Activated CD8-positive, alpha-beta memory T cell treated with anti-CD3 and anti-CD28 coated beads, Interleukin-2, amount 50 U/mL, for 1 hour (primary cell): Measurements from ENCODE around the gene GRIP1.

ENCODE experiments used
- DNase-seq: peaks from one replicate; pipeline ENCODE4 v3.0.0-alpha.2; 2020; ENCODE audit errors: extremely low read depth

Gene GRIP1

DNA sequence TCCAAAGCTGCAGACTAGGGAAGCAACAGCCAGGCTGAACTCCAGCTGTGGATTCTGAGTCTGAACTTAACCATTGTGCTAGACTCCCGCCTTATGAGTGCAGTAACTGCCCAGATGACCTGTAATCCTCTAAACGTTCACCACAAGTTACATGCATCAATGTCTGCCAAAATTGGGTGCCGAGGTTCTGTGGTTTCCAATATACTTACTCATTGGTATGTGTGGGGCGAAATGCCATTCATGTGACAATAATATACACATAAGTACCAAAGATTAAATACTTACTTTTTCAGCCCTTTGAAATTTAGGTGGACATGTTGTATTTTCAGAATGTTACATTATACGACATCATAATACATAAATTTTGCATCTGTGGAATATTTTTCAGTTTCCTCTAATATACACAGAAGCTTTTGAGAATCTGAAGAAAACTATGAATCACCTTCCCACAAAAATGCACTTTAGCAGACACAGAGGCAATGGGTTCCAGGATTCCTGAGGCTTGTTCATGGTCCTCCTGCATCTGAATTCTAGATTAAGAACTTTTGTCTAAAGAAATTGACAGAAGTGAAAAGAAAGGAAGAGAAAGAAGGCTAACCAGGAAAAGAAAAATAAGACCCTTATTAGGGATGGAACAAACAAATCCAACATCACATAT lies 31.7 kb downstream of the GRIP1 start:
- DNase-seq = no peak

DNA sequence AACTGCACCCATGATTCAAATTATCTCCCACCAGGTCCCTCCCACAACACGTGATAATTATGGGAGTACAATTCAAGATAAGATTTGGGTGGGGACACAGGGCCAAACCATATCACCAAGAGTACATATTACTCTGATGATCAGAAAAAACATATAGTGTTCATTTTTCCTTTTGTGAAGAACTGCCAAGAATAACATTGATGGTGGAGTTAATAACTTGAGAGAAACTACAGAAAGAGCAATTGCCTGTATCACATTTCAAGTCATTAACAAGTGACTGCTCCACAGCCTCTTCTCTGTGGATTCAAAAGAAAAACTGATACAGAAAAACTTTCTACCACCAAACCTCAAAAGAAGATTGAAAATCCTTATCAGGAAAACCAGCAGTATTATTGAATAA lies 34.7 kb downstream of the GRIP1 start:
- no peak for DNase-seq

DNA sequence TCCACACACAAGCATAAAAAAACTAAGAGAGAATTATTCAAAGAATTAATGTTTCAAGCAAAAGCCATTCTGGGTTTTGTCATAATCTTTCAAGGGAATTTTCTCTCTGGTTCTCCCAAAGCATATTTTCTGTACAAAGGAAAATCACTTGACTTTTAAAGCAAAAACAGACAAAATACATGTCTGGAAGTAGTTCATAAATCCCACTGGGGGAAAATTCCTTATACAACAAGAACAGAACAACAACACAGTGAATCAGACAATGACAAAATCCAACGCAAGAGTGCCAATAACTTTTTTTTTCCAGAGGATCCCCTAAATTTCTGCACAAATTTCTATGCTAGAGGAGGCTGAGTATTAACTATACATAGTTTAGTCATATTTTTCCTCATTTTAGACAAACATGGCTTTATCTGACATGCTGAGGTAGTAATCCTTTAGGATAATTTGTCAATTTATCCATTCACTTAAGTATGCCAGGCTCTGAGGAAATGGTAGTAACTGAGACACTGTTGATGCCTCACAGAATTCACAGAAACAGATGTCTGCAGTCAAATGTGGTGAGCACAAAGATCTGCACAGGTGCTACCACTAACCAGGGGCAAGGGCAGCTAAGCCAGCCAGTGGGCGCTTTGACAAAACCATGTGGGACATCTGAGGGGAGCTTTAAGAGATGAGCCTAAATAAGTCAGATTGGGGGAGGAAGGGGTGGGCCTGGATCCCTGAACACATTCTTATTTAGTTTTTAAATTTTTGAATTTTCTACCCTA lies 38.0 kb downstream of the GRIP1 start:
- no peak for DNase-seq

DNA sequence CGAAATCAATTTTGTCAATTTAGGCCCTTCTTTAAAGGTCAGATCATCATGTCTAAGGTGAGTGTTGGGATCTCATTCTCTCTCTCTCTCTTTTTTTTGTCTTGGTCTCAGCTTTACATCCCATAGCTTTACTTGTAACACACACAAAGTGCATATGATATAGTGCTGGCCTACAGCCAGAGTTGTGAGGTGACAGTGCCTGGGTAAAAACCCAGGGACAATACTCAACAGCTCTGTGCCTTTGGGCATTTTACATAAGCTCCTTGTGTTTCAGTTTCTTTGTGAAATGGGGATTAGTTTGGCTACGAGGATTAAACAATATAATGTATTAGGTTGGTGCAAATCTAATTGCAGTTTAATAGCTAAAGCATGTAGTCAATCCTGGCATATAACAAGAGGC lies 40.2 kb downstream of the GRIP1 start:
- DNase-seq = no peak

DNA sequence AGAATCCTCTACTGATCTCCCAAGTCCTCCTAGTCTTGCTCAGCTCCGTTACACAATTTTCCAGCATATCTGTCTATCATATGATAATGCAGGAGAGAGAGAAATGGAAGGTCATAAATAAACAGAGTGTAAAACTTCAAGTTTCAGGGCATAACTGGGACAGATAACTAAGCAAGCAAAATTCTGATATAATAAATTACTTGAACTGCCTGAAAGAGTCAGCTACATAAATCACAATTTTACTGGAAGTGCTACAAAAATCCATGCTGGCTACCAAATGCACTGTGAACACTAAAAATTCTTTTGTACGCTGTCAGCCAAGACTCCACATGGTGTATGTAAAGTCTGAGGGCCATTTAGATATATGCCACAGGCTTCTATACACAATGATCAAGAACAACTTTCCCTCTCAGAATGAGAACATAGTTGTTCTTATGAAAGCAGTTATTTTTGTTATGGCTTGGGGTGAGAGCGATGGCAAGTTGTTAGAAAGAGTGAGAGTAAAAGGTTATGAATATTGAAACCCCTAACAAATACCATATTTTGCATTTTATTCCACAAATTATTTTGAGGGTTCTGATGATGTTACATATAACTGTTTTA lies 41.1 kb downstream of the GRIP1 start:
- DNase-seq = no peak

DNA sequence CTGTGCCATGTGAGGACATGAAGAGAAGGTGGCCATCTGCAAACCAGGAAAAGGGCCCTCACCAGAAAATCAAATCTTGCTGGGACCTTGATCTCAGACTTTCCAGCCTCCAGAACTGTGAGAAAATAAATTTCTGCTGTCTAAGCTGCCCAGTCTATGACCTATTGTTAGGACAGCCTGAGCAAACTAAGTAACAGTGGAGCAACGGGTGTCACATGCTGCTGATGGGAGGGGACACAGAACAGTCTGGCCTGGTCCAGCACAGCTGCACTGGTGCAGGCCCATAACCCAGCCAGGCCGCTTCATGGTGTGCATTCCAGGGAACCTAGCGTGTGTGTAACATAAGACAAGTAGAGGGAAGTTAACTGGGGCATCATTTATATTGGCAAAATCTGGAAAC lies 42.1 kb downstream of the GRIP1 start:
- DNase-seq = no peak

DNA sequence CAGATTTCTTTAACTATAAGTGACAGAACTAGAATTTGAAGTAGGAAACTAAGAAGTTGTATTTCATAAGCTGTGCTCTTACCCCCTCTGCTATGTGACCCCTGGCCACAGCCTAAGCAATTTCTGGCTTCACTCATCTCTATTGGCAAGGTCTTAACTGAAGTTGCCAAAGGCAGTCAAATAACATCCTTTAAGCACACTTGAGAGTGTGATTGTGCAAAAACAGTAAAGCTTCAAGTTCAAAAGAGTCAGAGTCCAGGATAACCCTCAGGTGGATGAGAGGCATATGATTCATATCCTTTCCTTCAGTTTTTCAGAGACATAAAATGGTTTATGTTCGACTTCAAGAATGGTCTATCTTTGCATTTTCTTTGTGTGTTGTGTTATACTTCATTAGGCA lies 45.2 kb downstream of the GRIP1 start:
- DNase-seq = no peak

DNA sequence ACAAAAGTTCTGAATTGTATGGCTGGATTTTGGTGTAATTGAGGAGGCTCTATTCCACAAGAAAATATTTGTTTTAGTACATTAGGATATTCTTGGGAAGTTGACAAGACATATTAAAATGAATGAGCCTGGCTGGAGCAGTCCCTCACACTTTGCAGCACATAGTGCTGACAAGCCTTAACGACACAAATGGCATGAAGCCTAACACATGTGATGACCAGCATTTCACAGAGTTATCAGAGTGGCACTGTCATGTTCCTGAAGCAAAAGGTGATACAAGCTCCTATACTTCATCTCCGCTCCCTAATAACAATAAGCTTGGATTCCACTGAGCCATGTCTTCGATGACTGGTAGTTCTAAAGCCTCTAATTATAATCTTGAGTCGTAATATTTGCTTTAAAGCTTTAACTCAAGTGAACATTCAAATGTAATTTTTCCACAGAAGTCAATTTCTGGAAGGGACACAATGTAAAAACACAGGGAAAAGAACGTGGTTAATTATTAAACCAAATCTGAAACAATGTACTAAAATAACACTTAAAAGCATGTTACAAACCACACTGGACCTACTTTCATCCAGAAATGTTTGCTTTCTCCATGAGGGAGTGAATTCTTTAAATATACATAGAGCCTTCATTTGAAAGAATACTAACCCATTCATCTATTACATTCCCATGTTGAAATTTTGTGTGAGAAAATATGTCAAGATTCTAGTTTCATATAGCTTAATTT lies 49.6 kb downstream of the GRIP1 start:
- DNase-seq = no peak

DNA sequence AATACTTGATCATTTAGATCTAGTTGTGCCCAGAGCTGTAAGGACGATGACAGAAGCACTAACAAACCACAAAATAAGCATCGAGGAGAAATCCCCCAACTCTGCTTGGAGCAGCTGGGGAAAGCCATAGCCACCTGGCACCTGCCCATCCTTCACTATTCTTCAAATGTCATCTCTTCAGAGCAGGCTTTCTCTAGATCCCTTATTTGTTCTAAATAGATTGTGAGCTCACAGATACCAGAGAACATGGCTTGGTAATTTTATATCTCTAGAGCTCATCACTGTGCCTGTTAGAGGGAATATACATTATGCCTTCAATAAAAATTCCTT lies 50.9 kb downstream of the GRIP1 start:
- no peak for DNase-seq

DNA sequence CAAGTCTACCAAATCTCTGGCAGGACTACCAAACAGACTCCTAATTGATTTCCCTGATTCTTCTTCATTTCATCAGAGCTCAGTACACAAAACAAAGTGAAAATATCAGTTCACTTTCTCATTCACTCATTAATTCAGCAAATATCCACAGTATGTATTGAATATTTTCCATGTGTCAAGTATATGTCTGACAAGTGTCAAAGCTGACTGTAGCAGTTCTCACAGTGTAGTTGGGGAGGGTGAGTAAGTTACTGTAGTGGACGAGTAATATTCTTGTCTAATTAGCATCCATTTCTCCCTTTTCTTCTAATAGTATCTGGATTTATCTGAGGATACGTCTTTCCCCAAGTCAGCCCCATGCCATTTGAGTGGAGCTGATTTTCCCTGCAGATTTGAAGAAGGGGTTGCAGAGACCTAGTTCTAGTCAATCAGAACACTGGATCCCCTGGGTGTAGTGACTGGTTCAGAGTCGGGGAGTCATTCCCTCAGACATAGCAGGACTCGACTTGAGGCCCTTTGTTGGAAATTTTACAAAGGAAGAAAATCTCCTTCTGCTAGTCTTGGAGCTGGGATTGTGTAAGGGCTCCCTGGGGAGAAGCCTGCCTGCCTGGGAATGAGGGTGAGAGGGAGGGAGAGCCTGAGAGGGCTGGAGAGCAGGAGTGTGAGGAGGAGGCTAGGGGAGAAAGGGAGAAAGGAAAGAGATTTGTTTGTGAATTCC lies 51.4 kb downstream of the GRIP1 start:
- DNase-seq = no peak

DNA sequence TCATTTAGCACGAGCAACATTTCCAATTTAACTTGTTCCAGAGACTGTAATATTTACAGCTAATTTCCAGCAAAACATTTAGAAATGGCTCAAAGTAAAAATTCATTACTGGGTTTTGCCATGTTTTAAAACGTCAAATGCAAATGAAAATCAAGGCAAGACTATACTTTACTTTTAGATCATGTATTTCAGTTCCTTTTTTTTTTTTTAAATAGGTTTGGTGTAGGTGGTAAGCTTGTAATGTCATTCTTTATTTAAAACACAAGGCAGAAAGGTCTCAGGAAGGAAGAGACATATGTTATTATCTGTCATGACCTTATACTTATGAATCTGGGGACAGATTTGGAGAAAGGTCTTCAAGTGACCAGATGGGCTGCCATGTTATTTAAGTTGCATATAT lies 54.1 kb downstream of the GRIP1 start:
- DNase-seq = no peak

DNA sequence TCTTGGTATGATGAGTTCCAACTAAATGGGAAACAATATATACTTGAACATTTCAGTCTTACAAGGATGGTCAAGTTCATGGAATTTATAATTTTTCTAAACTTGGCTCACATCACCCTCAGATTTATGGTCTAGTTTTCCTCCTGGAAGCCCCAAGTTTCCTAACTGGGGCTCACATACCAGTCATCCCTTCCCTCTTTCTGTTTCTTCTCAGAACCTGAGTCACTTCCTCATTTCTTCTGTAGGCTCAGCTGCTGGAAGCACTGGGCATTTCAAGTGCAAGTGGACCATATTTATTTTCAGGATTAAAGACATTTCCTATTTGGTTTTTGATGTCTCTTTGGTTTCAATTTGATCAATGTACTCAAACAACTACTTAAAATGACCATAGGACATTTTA lies 55.4 kb downstream of the GRIP1 start:
- no peak for DNase-seq

DNA sequence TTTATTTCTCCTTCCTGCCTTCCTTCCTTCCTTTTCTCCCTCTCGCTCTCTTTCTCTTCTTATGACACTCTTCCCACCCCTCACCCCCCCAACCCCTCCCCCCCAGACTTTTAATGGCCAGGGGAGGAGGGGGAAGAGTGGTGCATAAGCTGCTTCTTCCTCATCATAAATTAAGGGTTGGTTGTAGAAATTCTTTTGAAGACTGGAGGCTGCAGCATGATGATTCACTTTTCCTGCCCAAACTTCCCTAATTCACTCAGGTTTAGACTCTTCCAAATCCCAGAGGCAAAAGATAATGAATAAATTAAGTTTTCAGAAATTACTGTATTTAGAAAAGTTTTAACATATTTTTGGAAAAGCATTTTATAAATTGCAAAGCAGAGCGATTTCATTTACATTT lies 58.2 kb downstream of the GRIP1 start:
- DNase-seq = no peak

DNA sequence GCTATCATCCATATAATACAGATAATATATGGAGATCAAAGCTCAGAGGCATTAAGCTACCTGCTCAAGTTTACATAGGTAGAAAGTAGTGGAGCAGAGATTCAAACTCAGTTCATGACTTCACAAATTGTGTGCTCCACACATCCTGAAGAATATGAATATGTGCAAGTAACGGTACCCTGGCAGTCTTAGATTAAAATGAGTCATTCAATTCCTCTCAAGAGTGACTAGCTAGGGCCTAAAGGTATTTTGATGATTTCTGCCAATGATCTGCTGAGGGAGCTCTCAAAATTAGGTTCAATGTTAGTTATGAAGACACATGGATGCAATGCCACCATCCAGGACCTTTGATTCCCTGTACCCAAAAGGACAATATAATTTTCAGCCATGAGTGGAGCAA lies 58.9 kb downstream of the GRIP1 start:
- no peak for DNase-seq

DNA sequence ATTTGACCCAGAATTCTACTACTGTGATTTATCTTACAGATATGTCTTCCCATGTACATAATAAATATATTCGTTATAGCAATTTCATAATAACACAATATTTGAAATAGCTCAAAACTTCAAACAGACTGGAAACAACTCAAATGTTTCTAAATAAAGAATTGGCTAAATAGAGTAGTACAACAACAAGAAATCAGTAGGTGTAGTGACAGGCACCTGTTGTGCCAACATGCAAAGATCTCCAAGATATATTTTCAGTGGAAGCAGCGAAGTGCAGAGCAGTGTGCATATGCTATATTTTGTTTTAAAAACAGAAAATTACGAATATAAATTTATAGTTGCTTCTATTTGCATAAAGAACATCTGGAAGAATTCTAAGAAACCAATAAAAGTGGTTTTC lies 60.9 kb downstream of the GRIP1 start:
- DNase-seq = no peak

DNA sequence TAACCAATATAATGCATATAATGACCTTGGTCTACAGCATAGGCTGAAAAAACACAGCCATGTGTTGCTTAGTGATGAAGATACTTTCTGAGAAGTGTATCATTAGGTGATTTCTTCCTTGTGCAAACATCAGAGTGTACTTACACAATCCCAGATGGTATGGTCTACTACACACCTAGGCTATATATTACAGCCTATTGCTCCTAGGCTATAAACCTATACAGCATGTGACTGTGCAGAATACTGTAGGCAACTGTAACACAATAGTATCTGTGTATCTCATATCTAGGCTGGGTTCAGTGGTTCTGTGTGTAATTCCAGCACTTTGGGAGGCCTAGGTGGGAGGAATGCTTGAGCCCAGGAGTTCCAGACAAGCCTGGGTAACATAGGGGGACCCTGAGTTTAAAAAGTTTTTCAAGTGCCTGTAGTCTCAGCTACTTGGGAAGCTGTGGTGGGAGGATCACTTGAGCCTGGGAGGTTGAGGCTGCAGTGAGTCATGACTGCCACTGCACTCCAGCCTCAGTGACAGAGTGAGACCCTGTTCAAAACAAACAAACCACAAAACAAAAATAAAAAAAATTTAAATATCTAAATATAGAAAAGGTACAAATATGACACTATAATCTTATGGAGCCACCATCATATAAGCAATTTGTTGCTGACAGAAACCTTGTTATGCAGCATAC lies 66.6 kb downstream of the GRIP1 start:
- DNase-seq = no peak

DNA sequence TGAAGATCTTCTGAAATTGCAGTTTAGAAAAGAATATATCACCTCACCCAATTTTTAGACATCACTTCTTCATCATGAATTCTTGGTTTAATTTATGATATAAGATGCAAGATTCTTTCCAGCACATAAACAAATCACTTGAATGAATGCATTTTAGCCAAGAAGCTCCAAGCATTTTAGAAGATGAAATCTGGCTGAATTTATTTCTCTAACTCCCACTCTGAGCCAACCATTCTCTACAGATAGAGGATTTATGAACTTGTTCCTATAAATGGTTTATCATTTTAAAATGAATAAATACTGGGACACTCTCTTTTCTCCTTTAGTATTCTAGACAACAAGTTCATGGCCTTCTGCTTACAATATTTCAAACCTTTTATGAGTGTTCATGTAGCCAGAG lies 71.7 kb downstream of the GRIP1 start:
- no peak for DNase-seq

DNA sequence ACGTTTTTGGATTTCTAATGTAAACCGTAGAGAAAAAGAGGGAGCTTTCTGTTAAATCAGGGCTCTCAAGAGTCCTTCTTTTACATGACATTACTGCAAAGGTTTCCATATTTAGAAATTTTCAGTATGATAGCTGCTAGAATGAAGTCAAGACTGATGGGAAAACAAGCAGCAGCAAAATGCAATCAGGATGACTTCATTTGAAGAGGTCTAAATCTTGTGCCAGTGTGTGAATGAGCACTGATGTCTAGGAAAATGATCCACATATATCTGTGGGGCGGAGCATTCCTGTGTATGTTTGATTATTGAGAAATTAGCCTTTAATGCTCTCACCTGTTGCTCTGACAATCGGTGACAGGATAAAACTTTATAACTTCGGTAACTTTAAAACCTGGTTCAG lies 73.6 kb downstream of the GRIP1 start:
- no peak for DNase-seq

DNA sequence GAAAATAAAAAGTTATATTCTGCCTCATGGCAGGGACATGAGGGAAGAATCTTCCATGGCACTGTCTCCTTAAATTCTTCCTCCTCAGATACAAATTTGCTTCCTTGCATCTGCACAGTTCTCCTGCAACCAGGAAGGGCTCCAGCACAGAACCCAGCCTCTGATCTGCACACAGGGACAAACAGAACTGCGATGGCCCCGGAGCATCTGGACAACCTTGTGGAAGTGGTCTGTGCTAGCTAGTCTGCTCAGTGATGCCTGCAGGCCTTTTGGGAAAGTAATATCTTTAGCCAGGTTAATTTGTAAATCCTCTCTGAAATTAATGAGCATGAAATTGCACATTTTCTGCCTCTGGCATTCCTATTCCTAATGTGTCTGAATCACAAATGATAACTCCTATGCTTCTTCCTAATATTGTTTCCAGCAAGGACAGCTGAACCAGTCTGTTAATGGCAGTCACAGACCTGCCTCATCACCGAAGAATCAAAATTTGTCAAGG lies 74.8 kb downstream of the GRIP1 start:
- DNase-seq = no peak

DNA sequence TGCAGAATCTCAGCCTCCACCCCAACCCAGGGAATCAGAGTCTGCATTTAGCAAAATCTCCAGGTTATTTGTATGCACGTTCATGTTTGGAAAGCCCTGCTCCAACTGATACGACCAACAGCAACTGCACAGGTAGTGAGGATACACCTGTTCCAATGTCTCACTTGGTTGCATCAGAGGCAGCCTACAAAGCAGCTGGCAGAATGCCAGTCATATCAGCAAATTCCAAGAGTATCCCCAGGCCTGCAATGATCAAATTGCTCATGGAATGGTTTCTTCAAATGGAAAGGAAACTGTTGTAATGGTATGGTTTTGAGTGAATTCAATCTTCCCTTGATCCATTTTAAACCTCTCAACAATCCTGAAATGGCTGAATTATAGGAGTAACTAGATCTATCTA lies 75.4 kb downstream of the GRIP1 start:
- DNase-seq = no peak

DNA sequence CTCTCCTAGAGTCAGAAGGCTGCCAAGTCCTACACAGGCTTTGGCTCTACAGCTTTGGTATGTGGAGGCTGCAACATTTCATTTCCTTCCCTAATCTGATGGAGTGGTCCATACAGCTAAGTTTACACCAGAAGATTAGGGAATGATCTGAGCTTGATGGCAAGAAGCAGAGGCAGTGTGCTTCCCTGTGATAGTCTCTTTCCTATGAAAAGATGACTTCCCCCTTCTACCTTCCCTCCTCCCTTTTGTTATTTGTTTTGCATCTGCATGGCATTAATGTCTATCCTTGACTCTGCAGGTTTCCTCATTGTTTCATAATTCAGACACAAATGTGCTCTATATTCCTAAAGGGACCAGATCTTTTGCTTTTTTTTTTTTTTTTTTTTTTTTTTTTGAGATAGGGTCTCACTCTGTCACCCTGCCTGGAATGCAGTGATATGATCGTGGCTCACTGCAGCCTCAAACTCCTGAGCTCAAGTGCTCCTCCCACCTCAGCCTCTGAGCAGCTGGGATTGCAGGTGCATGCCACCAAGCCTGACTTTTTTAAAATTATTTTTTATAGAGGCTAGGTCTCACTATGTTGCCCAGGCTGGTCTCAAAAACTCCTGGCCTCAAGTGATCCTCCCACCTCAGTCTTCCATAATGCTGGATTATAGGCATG lies 76.3 kb downstream of the GRIP1 start:
- no peak for DNase-seq
